Central memory CD4-positive, alpha-beta T cell (primary cell): ENCODE results near the gene IFTAP.
"Not testable (repeated sequence)": the region's sequence is repeated elsewhere in the genome, so short reads cannot be mapped to it uniquely, and the experiment has no call there.

Experiments used
- DNase-seq: peaks from one replicate; pipeline ENCODE4 v3.0.0; 2022

IFTAP gene

GRCh38 chr11:36657610-36658267, 63.4 kb downstream of the IFTAP start:
- no peak for DNase-seq

- DNase-seq = not testable (repeated sequence)
These were observed 67.1 kb downstream of the IFTAP start for GRCh38 chr11:36661359-36661758.

GRCh38 chr11:36672815-36673450, 78.6 kb downstream of the IFTAP start:
- peak; percentile 28 for DNase-seq

- not testable (repeated sequence) for DNase-seq
These were observed 85.2 kb downstream of the IFTAP start for GRCh38 chr11:36679547-36679946.

GRCh38 chr11:36683818-36684217, 89.5 kb downstream of the IFTAP start:
- DNase-seq = no peak

- DNase-seq = peak; percentile 52
These were observed 90.8 kb downstream of the IFTAP start for GRCh38 chr11:36684840-36685801.

GRCh38 chr11:36688132-36688531, 93.8 kb downstream of the IFTAP start:
- no peak for DNase-seq

GRCh38 chr11:36688571-36689291, 94.4 kb downstream of the IFTAP start:
- no peak for DNase-seq

GRCh38 chr11:36689442-36689841, 95.1 kb downstream of the IFTAP start:
- no peak for DNase-seq

- DNase-seq = no peak
These were observed 98.4 kb downstream of the IFTAP start for GRCh38 chr11:36692704-36693103.

- DNase-seq = no peak
These were observed 99.0 kb downstream of the IFTAP start for GRCh38 chr11:36693139-36693843.

GRCh38 chr11:36695111-36695510, 100.8 kb downstream of the IFTAP start:
- no peak for DNase-seq

GRCh38 chr11:36695571-36695970, 101.3 kb downstream of the IFTAP start:
- DNase-seq = no peak

- no peak for DNase-seq
These were observed 102.2 kb downstream of the IFTAP start for GRCh38 chr11:36696550-36696949.

GRCh38 chr11:36699271-36699670, 105.0 kb downstream of the IFTAP start:
- no peak for DNase-seq

GRCh38 chr11:36700246-36700645, 105.9 kb downstream of the IFTAP start:
- DNase-seq = no peak

- no peak for DNase-seq
These were observed 108.2 kb downstream of the IFTAP start for GRCh38 chr11:36702330-36703054.

GRCh38 chr11:36703055-36703404, 108.7 kb downstream of the IFTAP start:
- no peak for DNase-seq
